ENCODE measurements around the gene PET100.

GRCh38 chr19:7582446-7582845 lies 47.1 kb upstream of the PET100 start:
- TF ChIP-seq CTCF (IDR thresholded peaks at IDR 0.05) (no peak), POLR2A (IDR thresholded peaks at IDR 0.05) (no peak)

Measured in uterus (tissue), 2 donors.